ENCODE data around the gene C4B.

Gene C4B

DNA sequence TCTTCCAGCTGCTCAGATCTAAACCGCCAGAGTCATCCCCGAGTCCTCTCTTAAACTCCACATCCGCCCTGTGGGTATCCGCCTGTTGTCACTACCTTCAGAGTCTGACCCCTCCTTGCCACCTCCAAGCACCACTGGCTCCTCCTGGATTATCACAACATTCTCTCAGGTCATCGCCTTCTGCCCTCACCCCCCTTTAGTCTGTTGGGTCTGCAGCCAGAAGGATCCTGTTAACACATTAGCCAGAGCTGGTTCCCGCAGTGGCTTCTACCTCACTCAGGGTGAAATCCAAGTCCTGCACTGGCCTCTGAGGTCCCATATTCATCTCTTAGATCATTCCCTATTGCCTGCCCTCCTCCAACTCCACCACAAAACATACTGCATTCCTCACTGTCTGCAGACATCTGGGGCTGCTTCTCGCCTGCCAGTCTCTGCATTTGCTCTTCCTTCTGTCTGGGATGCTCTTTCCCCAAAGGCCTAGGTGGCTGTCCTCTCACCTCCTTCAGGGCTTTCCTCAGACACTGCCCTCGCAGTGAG is 60.5 kb downstream of the C4B start:
- Histone ChIP-seq H3K27me3 (ENCODE audit: control insufficient read depth, insufficient read depth, low read length) (no peaks in the 10 kb centered on the region), H3K4me3 (ENCODE audit: low read depth, low read length) (no peak overlapping the region), H3K27ac (ENCODE audit: low read depth, low read length) (no peak overlapping the region), H3K36me3 (ENCODE audit: control insufficient read depth, insufficient read depth, low read length) (no peaks in the 10 kb centered on the region), H3K4me1 (ENCODE audit: control insufficient read depth, insufficient read depth, low read length) (peaks cover 17% of the 10 kb centered on the region; the same call in 1 of the 2 replicates), H3K9me3 (ENCODE audit: control insufficient read depth, insufficient read depth, low read depth, low read length) (no peaks in the 10 kb centered on the region), H3K9ac (ENCODE audit: low read length) (no peak overlapping the region)

DNA sequence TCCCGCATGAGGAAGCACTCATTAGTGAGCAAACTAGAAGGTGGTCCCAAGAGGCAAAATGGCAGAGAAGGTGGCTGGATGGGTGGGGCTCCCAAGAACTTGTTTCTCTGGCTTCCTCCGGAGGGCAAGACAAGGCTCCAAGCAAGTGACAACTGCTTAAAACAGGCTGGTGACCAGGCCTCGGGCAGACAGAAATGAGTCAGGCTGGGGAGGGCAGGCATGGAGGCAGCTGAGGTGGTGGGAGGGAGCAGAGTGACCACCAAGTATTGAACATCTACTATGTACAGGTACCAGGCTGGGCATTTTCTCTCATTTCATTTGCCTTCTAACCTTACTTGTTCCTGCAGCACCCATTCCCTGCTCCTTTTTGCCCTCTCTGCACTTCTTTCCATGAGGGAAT is 61.2 kb downstream of the C4B start:
- Histone ChIP-seq H3K4me3 (ENCODE audit: low read depth, low read length) (no peak overlapping the region), H3K27ac (ENCODE audit: low read depth, low read length) (no peak overlapping the region), H3K9me3 (ENCODE audit: control insufficient read depth, insufficient read depth, low read depth, low read length) (no peaks in the 10 kb centered on the region), H3K4me1 (ENCODE audit: control insufficient read depth, insufficient read depth, low read length) (peaks cover 15% of the 10 kb centered on the region; the same call in 1 of the 2 replicates), H3K36me3 (ENCODE audit: control insufficient read depth, insufficient read depth, low read length) (no peaks in the 10 kb centered on the region), H3K27me3 (ENCODE audit: control insufficient read depth, insufficient read depth, low read length) (no peaks in the 10 kb centered on the region), H3K9ac (ENCODE audit: low read length) (no peak overlapping the region)

DNA sequence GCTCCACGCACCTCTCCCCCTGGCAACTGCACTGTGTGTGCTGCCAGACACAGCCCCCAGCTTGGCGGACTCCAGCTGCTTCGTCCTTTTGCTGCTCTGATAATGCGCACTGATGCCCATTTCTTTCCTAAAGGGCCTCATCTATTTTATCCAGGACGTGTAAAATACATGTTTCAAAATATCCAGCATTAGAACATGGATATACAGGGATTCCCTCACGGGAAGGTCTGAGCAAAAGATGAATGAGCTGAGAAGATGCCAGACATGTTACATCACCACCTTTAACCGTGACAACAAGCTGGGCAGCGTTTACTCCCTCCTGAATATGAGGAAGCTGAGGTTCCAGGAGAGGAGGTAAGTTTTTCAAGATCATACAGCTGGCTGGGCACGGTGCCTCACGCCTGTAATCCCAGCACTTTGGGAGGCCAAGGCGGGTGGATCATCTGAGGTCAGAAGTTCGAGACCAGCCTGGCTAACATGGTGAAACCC is 61.8 kb downstream of the C4B start:
- Histone ChIP-seq H3K9me3 (ENCODE audit: control insufficient read depth, insufficient read depth, low read depth, low read length) (no peaks in the 10 kb centered on the region), H3K27me3 (ENCODE audit: control insufficient read depth, insufficient read depth, low read length) (no peaks in the 10 kb centered on the region), H3K9ac (ENCODE audit: low read length) (no peak overlapping the region), H3K27ac (ENCODE audit: low read depth, low read length) (no peak overlapping the region), H3K4me1 (ENCODE audit: control insufficient read depth, insufficient read depth, low read length) (peaks cover 14% of the 10 kb centered on the region; the same call in 1 of the 2 replicates), H3K36me3 (ENCODE audit: control insufficient read depth, insufficient read depth, low read length) (no peaks in the 10 kb centered on the region), H3K4me3 (ENCODE audit: low read depth, low read length) (no peak overlapping the region)

DNA sequence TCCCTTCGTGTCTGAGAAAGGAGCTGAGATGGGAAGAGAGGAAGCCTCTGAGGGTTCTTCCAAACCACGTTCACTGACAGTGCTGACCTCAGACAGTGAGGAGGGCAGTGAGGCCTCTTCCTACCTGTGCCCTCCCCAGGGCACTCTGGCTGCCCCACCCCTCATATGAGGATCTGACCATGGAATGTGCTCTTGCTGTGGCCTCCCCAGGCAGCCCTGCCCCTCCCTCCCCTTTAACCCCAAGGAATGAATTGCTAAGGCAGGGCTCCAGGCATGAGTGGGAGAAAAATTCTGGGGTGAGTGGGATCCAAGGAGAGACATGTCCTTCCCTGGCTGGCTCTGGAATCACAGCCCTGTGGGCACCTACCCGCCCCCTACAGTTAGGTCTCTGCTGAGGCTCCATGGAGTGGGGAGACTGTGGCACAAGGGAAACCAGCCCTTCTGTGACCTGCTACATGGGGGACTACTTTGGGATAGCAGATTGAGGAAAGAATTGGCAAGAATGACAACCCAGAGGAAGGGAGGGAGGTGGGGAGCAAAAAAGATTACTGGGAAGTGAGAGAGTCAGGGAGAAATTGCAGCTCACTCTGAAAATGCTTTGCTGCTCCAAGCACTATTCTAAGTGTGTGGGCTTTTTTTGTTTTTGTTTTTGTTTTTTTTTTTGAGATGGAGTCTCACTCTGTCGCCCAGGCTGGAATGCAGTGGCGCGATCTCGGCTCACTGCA is 65.1 kb downstream of the C4B start:
- Histone ChIP-seq H3K36me3 (ENCODE audit: control insufficient read depth, insufficient read depth, low read length) (no peaks in the 10 kb centered on the region), H3K27me3 (ENCODE audit: control insufficient read depth, insufficient read depth, low read length) (peaks cover 3% of the 10 kb centered on the region; the same call in 1 of the 2 replicates), H3K4me3 (ENCODE audit: low read depth, low read length) (no peak overlapping the region), H3K9me3 (ENCODE audit: control insufficient read depth, insufficient read depth, low read depth, low read length) (no peaks in the 10 kb centered on the region), H3K9ac (ENCODE audit: low read length) (no peak overlapping the region), H3K4me1 (ENCODE audit: control insufficient read depth, insufficient read depth, low read length) (peaks cover 8% of the 10 kb centered on the region; the same call in 1 of the 2 replicates), H3K27ac (ENCODE audit: low read depth, low read length) (no peak overlapping the region)

GRCh38 chr6:32081168-32081990 is 66.8 kb downstream of the C4B start:
- Histone ChIP-seq H3K27me3 (ENCODE audit: control insufficient read depth, insufficient read depth, low read length) (peaks cover 11% of the 10 kb centered on the region), H3K9me3 (ENCODE audit: control insufficient read depth, insufficient read depth, low read depth, low read length) (no peaks in the 10 kb centered on the region), H3K4me3 (ENCODE audit: low read depth, low read length) (no peak overlapping the region), H3K9ac (ENCODE audit: low read length) (no peak overlapping the region), H3K27ac (ENCODE audit: low read depth, low read length) (no peak overlapping the region), H3K36me3 (ENCODE audit: control insufficient read depth, insufficient read depth, low read length) (no peaks in the 10 kb centered on the region), H3K4me1 (ENCODE audit: control insufficient read depth, insufficient read depth, low read length) (peaks cover 10% of the 10 kb centered on the region; the same call in 1 of the 2 replicates)

DNA sequence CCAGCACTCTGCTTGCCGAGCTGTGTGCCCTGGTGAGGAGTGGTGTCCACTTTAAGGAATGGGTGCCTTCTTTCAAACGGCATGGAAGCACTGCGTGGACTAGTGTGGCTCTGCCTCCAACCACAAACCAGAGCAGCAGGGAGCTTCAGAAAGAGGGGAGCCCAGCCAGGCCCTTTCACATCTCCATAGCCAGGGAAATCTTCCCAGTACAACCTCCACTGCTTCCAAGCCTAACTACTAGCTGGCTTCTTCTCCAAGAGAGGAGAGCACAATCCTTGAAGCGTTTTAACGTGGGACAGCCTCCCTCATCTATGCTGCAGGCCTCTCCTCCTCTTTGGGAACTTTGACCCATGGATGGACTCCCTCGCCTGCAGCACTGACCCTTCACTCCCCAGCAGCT is 67.9 kb downstream of the C4B start:
- Histone ChIP-seq H3K4me1 (ENCODE audit: control insufficient read depth, insufficient read depth, low read length) (peaks cover 17% of the 10 kb centered on the region; the same call in 1 of the 2 replicates), H3K9ac (ENCODE audit: low read length) (no peak overlapping the region), H3K27ac (ENCODE audit: low read depth, low read length) (no peak overlapping the region), H3K36me3 (ENCODE audit: control insufficient read depth, insufficient read depth, low read length) (no peaks in the 10 kb centered on the region), H3K27me3 (ENCODE audit: control insufficient read depth, insufficient read depth, low read length) (peaks cover 21% of the 10 kb centered on the region), H3K4me3 (ENCODE audit: low read depth, low read length) (no peak overlapping the region), H3K9me3 (ENCODE audit: control insufficient read depth, insufficient read depth, low read depth, low read length) (no peaks in the 10 kb centered on the region)

GRCh38 chr6:32082935-32083334 is 68.3 kb downstream of the C4B start:
- Histone ChIP-seq H3K9ac (ENCODE audit: low read length) (no peak overlapping the region), H3K27me3 (ENCODE audit: control insufficient read depth, insufficient read depth, low read length) (peaks cover 21% of the 10 kb centered on the region), H3K4me1 (ENCODE audit: control insufficient read depth, insufficient read depth, low read length) (peaks cover 17% of the 10 kb centered on the region; the same call in 1 of the 2 replicates), H3K36me3 (ENCODE audit: control insufficient read depth, insufficient read depth, low read length) (no peaks in the 10 kb centered on the region), H3K9me3 (ENCODE audit: control insufficient read depth, insufficient read depth, low read depth, low read length) (no peaks in the 10 kb centered on the region), H3K27ac (ENCODE audit: low read depth, low read length) (no peak overlapping the region), H3K4me3 (ENCODE audit: low read depth, low read length) (no peak overlapping the region)

- no peak overlapping the region for H3K27ac ChIP-seq (ENCODE audit: low read depth, low read length)
- H3K9ac ChIP-seq (ENCODE audit: low read length), result no peak overlapping the region
- H3K36me3 ChIP-seq (ENCODE audit: control insufficient read depth, insufficient read depth, low read length), result no peaks in the 10 kb centered on the region
- no peak overlapping the region for H3K4me3 ChIP-seq (ENCODE audit: low read depth, low read length)
- peaks cover 21% of the 10 kb centered on the region for H3K27me3 ChIP-seq (ENCODE audit: control insufficient read depth, insufficient read depth, low read length)
- no peaks in the 10 kb centered on the region for H3K9me3 ChIP-seq (ENCODE audit: control insufficient read depth, insufficient read depth, low read depth, low read length)
- peaks cover 17% of the 10 kb centered on the region; the same call in 1 of the 2 replicates for H3K4me1 ChIP-seq (ENCODE audit: control insufficient read depth, insufficient read depth, low read length)
Observed at GRCh38 chr6:32083812-32084768, 69.5 kb downstream of the C4B start.

- no peaks in the 10 kb centered on the region for H3K36me3 ChIP-seq (ENCODE audit: control insufficient read depth, insufficient read depth, low read length)
- H3K9me3 ChIP-seq (ENCODE audit: control insufficient read depth, insufficient read depth, low read depth, low read length), result no peaks in the 10 kb centered on the region
- H3K27me3 ChIP-seq (ENCODE audit: control insufficient read depth, insufficient read depth, low read length), result peaks cover 21% of the 10 kb centered on the region
- H3K27ac ChIP-seq (ENCODE audit: low read depth, low read length), result no peak overlapping the region
- H3K9ac ChIP-seq (ENCODE audit: low read length), result no peak overlapping the region
- no peak overlapping the region for H3K4me3 ChIP-seq (ENCODE audit: low read depth, low read length)
- peaks cover 14% of the 10 kb centered on the region; the same call in 1 of the 2 replicates for H3K4me1 ChIP-seq (ENCODE audit: control insufficient read depth, insufficient read depth, low read length)
Observed at GRCh38 chr6:32084780-32085179, 70.2 kb downstream of the C4B start.
